Neural cell (in vitro differentiated cells): Measurements from ENCODE around the gene CHST11. TPM values are rescaled to one million over a fixed set of nuclear protein-coding genes. Genes with fewer than 3 reads are reported as not detected.

Experiments used
- H2AFZ ChIP-seq: fragments of 200-600, 300-800 bp; sonication (generic), shearing (Covaris generic); 2 replicates; pipeline ENCODE4 v1.6.0; 2014; ENCODE audit warnings: low read depth, mild to moderate bottlenecking, antibody characterized with exemption, low read length, moderate library complexity
- H3F3A ChIP-seq: fragments of 200-600 bp; shearing (Covaris generic); 2 replicates; pipeline ENCODE4 v1.6.1; 2016; ENCODE audit warnings: mild to moderate bottlenecking, moderate library complexity, mixed read lengths, antibody characterized with exemption, low read length; ENCODE audit not compliant: insufficient read depth, poor library complexity, severe bottlenecking
- H3K27ac ChIP-seq: fragments of 200-600, 300-800 bp; sonication (generic), shearing (Covaris generic); 2 replicates; pipeline ENCODE4 v1.5.1; 2014; ENCODE audit warnings: mild to moderate bottlenecking, low read length, moderate library complexity
- H3K27me3 ChIP-seq: fragments of 300-800, 200-600 bp; sonication (generic), shearing (Covaris generic); 2 replicates; pipeline ENCODE4 v1.6.0; 2014; ENCODE audit warnings: mild to moderate bottlenecking, low read depth, low read length, moderate library complexity; ENCODE audit not compliant: insufficient read depth
- H3K36me3 ChIP-seq: fragments of 300-800, 200-600 bp; sonication (generic), shearing (Covaris generic); 2 replicates; pipeline ENCODE4 v1.5.1; 2014; ENCODE audit warnings: mild to moderate bottlenecking, antibody characterized with exemption, low read length, moderate library complexity; ENCODE audit not compliant: insufficient read depth
- H3K4me2 ChIP-seq: fragments of 300-800, 200-600 bp; sonication (generic), shearing (Covaris generic); 2 replicates; pipeline ENCODE4 v1.6.0; 2014; ENCODE audit warnings: mild to moderate bottlenecking, low read length
- H3K4me3 ChIP-seq: fragments of 300-800, 200-600 bp; sonication (generic), shearing (Covaris generic); 2 replicates; pipeline ENCODE4 v1.5.1; 2014; ENCODE audit warnings: mild to moderate bottlenecking, low read length, moderate library complexity
- H3K79me2 ChIP-seq: fragments of 200-600 bp; shearing (Covaris generic); replicated peaks from 2 replicates; pipeline ENCODE4 v1.6.0; 2014; ENCODE audit warnings: mild to moderate bottlenecking, low read length, moderate library complexity; ENCODE audit not compliant: insufficient read depth
- H3K9ac ChIP-seq: fragments of 300-800, 200-600 bp; sonication (generic), shearing (Covaris generic); 2 replicates; pipeline ENCODE4 v1.6.1; 2016; ENCODE audit warnings: mild to moderate bottlenecking, low read length, mixed read lengths
- H3K9me2 ChIP-seq: fragments of 200-600 bp; shearing (Covaris generic); 2 replicates; pipeline ENCODE4 v1.6.1; 2016; ENCODE audit warnings: mild to moderate bottlenecking, low read length, mixed read lengths; ENCODE audit not compliant: insufficient read depth
- H3K9me3 ChIP-seq: fragments of 200-600, 300-800 bp; sonication (generic), shearing (Covaris generic); 2 replicates; pipeline ENCODE4 v1.6.1; 2016; ENCODE audit warnings: mild to moderate bottlenecking, mixed run types, low read length, moderate library complexity, mixed read lengths
- H4K20me1 ChIP-seq: fragments of 200-600 bp; shearing (Covaris generic); 2 replicates; pipeline ENCODE4 v1.6.1; 2016; ENCODE audit warnings: mild to moderate bottlenecking, mixed run types; ENCODE audit not compliant: insufficient read depth
- CTCF ChIP-seq: fragments of 450-650 bp; IDR thresholded peaks from 2 replicates; pipeline ENCODE4 v1.5.1; 2014; ENCODE audit warnings: antibody characterized with exemption, mild to moderate bottlenecking, moderate library complexity; ENCODE audit not compliant: poor library complexity, severe bottlenecking
- EP300 ChIP-seq: fragments of 450-650 bp; conservative IDR thresholded peaks from 2 replicates; pipeline ENCODE4 v1.6.1; 2014; ENCODE audit warnings: antibody characterized with exemption, mild to moderate bottlenecking, moderate library complexity; ENCODE audit not compliant: poor library complexity, severe bottlenecking
- EZH2 ChIP-seq: fragments of 200-600, 300-800 bp; shearing (Covaris generic), sonication (generic); IDR thresholded peaks from 2 replicates; pipeline ENCODE4 v1.6.1; 2014; ENCODE audit warnings: antibody characterized with exemption, low read length, borderline replicate concordance, mild to moderate bottlenecking; ENCODE audit not compliant: insufficient read depth, poor library complexity, severe bottlenecking
- MXI1 ChIP-seq: fragments of 450-650 bp; conservative IDR thresholded peaks from 2 replicates; pipeline ENCODE4 v1.6.1; 2014; ENCODE audit warnings: antibody characterized with exemption, mild to moderate bottlenecking; ENCODE audit not compliant: poor library complexity, severe bottlenecking
- POLR2AphosphoS5 ChIP-seq: IDR thresholded peaks from 2 replicates; pipeline ENCODE4 v1.6.1; 2012
- RAD21 ChIP-seq: fragments of 450-650 bp; conservative IDR thresholded peaks from 2 replicates; pipeline ENCODE4 v1.6.1; 2014; ENCODE audit warnings: antibody characterized with exemption, mild to moderate bottlenecking, moderate library complexity
- REST ChIP-seq: IDR thresholded peaks from 2 replicates; pipeline ENCODE4 v1.6.1; 2012; ENCODE audit warnings: borderline replicate concordance
- SMC3 ChIP-seq: fragments of 450-650 bp; conservative IDR thresholded peaks from 2 replicates; pipeline ENCODE4 v1.6.1; 2014; ENCODE audit warnings: antibody characterized with exemption, mild to moderate bottlenecking, moderate library complexity; ENCODE audit not compliant: poor library complexity
- TAF1 ChIP-seq: IDR thresholded peaks from 2 replicates; pipeline ENCODE4 v1.6.1; 2012; ENCODE audit warnings: low read depth
- polyA plus RNA-seq: library from polyadenylated mRNA; depleted of rRNA; stranded (reverse); fragments of >200 nt; gene quantifications from 2 replicates; pipeline ENCODE4 v1.2.3, GENCODE V29; 2014

Gene CHST11
- polyA plus RNA-seq, 1 donor from 2014 or later: 15.0 TPM

- Histone ChIP-seq H3K9me3 (no peaks in the 10 kb centered on the region), H3K27me3 (no peaks in the 10 kb centered on the region), H3K36me3 (no peaks in the 10 kb centered on the region), H3K4me3 (no peak overlapping the region), H3K27ac (no peak overlapping the region), H3K4me2 (no peak overlapping the region), H3K9ac (no peak overlapping the region), H3K9me2 (no peaks in the 10 kb centered on the region), H3F3A (no peaks in the 10 kb centered on the region), H2AFZ (no peak overlapping the region), H3K79me2 (no peaks in the 10 kb centered on the region), H4K20me1 (no peaks in the 10 kb centered on the region)
- TF ChIP-seq EP300 (no peak), EZH2 (no peak), MXI1 (no peak), TAF1 (no peak)
Observed at GRCh38 chr12:104448031-104448430, 8.7 kb upstream of the CHST11 start.

- Histone ChIP-seq H2AFZ (no peak overlapping the region), H3K9ac (no peak overlapping the region), H3F3A (no peaks in the 10 kb centered on the region), H3K4me3 (no peak overlapping the region), H3K4me2 (no peak overlapping the region), H3K9me2 (no peaks in the 10 kb centered on the region), H3K36me3 (no peaks in the 10 kb centered on the region), H3K9me3 (no peaks in the 10 kb centered on the region), H3K27ac (no peak overlapping the region), H3K27me3 (no peaks in the 10 kb centered on the region), H3K79me2 (no peaks in the 10 kb centered on the region), H4K20me1 (no peaks in the 10 kb centered on the region)
- TF ChIP-seq REST (no peak), EP300 (no peak), POLR2AphosphoS5 (no peak), TAF1 (no peak), RAD21 (no peak), MXI1 (no peak), SMC3 (no peak), CTCF (no peak), EZH2 (no peak)
Observed at GRCh38 chr12:104448451-104448850, 8.3 kb upstream of the CHST11 start.

- Histone ChIP-seq H3K79me2 (no peaks in the 10 kb centered on the region), H3K4me3 (no peak overlapping the region), H3K4me2 (no peak overlapping the region), H3F3A (no peaks in the 10 kb centered on the region), H3K27ac (no peak overlapping the region), H3K27me3 (no peaks in the 10 kb centered on the region), H4K20me1 (no peaks in the 10 kb centered on the region), H3K9me3 (no peaks in the 10 kb centered on the region), H3K9ac (no peak overlapping the region), H3K9me2 (no peaks in the 10 kb centered on the region), H3K36me3 (no peaks in the 10 kb centered on the region), H2AFZ (no peak overlapping the region)
- TF ChIP-seq POLR2AphosphoS5: no peak
- no peak for TF ChIP-seq EZH2
- no peak for TF ChIP-seq TAF1
- TF ChIP-seq MXI1: no peak
- TF ChIP-seq EP300: no peak
- no peak for TF ChIP-seq CTCF
Observed at GRCh38 chr12:104450700-104451099, 6.0 kb upstream of the CHST11 start.
